RWPE2 (cell line): ENCODE measurements around the gene LRRC56.
A peak's percentile ranks its signal among the peaks of the same experiment; 100 is the strongest.
"Not testable (repeated sequence)": the region's sequence is repeated elsewhere in the genome, so short reads cannot be mapped to it uniquely, and the experiment has no call there.

Experiments used
- ATAC-seq: fragments of 200-7000 bp; cut with Tn5 transposase; 3 replicates; pipeline ENCODE4 v1.9.1; 2021; ENCODE audit warnings: low read depth
- DNase-seq: peaks from one replicate; pipeline ENCODE4 v3.0.0-alpha.2; 2020; ENCODE audit warnings: low spot score
- H3K27ac ChIP-seq: fragments of 450-650 bp; 2 replicates; pipeline ENCODE4 v1.5.1; 2017; ENCODE audit warnings: mild to moderate bottlenecking; ENCODE audit not compliant: poor library complexity, severe bottlenecking
- H3K27me3 ChIP-seq: fragments of 250-450 bp; sonication (Bioruptor Pico); 2 replicates; pipeline ENCODE4 v1.5.1; 2021; ENCODE audit warnings: mild to moderate bottlenecking, moderate library complexity; ENCODE audit not compliant: insufficient read depth, poor library complexity, severe bottlenecking
- H3K36me3 ChIP-seq: fragments of 250-450 bp; sonication (Bioruptor Pico); 2 replicates; pipeline ENCODE4 v1.5.1; 2020; ENCODE audit warnings: low read depth, mild to moderate bottlenecking, moderate library complexity
- H3K4me1 ChIP-seq: fragments of 250-450 bp; sonication (Bioruptor Pico); 2 replicates; pipeline ENCODE4 v1.5.1; 2021; ENCODE audit warnings: mild to moderate bottlenecking, moderate library complexity; ENCODE audit not compliant: insufficient read depth, poor library complexity, severe bottlenecking
- H3K4me3 ChIP-seq: fragments of 250-450 bp; sonication (Bioruptor Pico); 2 replicates; pipeline ENCODE4 v1.5.1; 2021; ENCODE audit warnings: mild to moderate bottlenecking, moderate library complexity; ENCODE audit not compliant: severe bottlenecking
- H3K9me3 ChIP-seq: fragments of 250-450 bp; sonication (Bioruptor Pico); 2 replicates; pipeline ENCODE4 v1.5.1; 2021; ENCODE audit warnings: mild to moderate bottlenecking, moderate library complexity; ENCODE audit not compliant: severe bottlenecking
- TF ChIP-seq, protein P1 (sequence below): fragments of 450-650 bp; IDR thresholded peaks from one replicate; pipeline ENCODE4 v1.5.1; 2017; ENCODE audit warnings: mild to moderate bottlenecking, moderate library complexity; ENCODE audit not compliant: poor library complexity, severe bottlenecking

LRRC56 gene

DNA sequence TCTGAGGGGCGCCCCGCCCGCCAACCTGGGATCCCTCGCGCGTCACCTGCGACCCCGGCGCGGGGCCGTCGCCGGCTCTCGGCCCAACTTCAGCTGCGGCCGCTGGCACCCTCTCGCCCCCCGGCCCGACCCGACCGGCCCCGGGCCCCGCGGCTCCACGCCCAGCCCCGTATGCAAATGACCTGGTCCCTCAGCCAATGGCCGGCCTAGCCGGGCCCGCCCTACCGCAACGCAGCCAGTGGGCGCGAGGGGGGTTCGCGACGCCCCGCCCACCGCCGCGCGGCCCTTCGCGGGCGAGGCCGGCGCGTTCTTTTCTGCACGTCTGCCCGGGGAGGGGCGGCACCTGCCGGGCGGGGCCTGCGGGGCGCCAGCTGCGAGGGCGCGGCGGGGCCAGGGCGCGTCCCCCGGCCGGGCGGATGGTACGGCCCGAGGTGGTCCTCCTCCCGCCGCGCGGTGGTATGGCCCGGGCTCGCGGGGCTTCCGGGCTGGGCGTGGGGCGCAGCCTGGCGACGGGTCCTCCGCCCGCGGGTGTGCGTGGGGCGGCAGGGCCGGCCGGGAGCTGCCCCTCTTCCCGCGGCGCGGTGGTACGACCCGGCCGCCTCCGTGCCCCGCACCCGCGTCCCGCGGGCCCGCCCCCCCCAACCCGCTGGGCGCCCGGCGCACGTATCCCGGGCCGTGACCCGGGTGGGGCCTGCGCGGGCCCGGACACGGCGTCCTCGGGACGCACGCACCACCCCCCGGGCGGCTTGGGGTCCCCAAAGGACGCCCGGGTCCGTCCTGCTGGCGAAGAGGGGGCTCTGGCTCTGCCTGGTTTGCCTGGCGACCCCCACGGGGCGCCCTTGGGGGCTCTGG is 31.2 kb downstream of the LRRC56 start:
- TF ChIP-seq, protein P1, sequence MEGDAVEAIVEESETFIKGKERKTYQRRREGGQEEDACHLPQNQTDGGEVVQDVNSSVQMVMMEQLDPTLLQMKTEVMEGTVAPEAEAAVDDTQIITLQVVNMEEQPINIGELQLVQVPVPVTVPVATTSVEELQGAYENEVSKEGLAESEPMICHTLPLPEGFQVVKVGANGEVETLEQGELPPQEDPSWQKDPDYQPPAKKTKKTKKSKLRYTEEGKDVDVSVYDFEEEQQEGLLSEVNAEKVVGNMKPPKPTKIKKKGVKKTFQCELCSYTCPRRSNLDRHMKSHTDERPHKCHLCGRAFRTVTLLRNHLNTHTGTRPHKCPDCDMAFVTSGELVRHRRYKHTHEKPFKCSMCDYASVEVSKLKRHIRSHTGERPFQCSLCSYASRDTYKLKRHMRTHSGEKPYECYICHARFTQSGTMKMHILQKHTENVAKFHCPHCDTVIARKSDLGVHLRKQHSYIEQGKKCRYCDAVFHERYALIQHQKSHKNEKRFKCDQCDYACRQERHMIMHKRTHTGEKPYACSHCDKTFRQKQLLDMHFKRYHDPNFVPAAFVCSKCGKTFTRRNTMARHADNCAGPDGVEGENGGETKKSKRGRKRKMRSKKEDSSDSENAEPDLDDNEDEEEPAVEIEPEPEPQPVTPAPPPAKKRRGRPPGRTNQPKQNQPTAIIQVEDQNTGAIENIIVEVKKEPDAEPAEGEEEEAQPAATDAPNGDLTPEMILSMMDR = no peak
- H3K4me3 ChIP-seq = peak overlapping the region; percentile 88
- H3K9me3 ChIP-seq = no peaks in the 10 kb centered on the region
- ATAC-seq (peak; percentile 85), DNase-seq (peak; percentile 92)
- H3K27ac ChIP-seq = peak overlapping the region; percentile 81
- peaks cover 7% of the 10 kb centered on the region for H3K4me1 ChIP-seq
- H3K27me3 ChIP-seq = no peaks in the 10 kb centered on the region
- H3K36me3 ChIP-seq = peaks cover 26% of the 10 kb centered on the region

DNA sequence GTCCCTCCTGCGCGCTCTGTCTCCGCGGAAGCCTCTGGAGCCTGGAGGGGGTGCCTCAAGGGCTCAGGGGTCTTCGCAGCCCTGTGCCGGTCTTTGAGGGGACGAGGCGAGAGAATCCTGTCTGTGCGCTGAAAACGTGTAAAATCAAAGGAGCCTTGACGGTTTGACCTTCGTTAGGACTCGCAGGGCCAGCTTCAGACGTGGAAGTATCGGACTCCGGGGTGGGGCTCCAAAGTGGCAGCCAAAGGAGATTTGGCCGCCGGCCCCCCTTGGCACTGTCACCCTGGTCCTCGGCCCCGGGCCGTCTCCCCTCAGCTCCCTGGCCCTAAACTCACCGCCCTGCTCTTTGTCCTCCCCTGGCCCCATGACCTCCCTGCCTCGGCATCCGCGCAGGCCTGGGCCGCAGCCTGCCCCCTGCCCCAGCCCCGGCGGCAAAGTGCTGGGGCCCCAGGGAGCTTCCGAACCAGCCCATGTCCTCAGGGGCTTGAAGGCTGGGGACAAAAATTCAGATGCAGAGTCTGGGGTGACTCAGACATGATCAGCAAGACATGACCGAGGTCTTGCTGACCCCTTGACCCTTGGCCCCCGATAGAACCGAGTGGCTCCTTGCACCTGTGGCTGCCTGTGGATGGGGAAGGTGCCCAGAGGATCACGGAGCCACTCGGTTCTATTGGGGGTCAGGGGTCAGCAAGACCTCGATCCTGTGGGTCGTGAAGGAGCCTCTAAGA is 32.0 kb downstream of the LRRC56 start:
- no peaks in the 10 kb centered on the region for H3K9me3 ChIP-seq
- peak overlapping the region; percentile 81 for H3K27ac ChIP-seq
- TF ChIP-seq, protein P1 = no peak
- DNase-seq (no peak), ATAC-seq (no peak)
- peaks cover 18% of the 10 kb centered on the region for H3K36me3 ChIP-seq
- H3K4me3 ChIP-seq = peak overlapping the region; percentile 88
- peaks cover 7% of the 10 kb centered on the region for H3K4me1 ChIP-seq
- H3K27me3 ChIP-seq = no peaks in the 10 kb centered on the region

DNA sequence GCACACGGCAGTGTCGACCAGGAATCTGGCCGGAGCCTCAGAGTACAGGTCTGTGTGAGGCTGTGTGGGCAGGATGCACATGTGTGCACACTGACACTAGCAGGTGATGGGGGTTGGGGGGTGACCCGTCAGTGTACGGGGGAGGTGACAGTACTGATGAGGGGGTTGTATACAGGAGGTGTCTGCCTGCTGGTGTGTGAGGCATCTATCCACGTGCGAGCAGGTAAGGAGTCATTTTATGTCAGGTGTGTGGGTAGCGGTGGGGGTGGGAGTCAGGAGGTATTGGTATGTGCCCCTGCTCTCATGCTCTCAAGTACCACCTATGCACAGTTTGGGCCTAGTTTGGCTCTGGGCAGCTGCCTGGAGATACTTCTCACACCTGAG is 34.5 kb downstream of the LRRC56 start:
- Histone ChIP-seq H3K4me1 (peaks cover 6% of the 10 kb centered on the region), H3K36me3 (peaks cover 6% of the 10 kb centered on the region), H3K27me3 (no peaks in the 10 kb centered on the region), H3K4me3 (no peak overlapping the region), H3K9me3 (no peaks in the 10 kb centered on the region), H3K27ac (no peak overlapping the region)
- DNase-seq (no peak), ATAC-seq (no peak)
- TF ChIP-seq, protein P1 = no peak

DNA sequence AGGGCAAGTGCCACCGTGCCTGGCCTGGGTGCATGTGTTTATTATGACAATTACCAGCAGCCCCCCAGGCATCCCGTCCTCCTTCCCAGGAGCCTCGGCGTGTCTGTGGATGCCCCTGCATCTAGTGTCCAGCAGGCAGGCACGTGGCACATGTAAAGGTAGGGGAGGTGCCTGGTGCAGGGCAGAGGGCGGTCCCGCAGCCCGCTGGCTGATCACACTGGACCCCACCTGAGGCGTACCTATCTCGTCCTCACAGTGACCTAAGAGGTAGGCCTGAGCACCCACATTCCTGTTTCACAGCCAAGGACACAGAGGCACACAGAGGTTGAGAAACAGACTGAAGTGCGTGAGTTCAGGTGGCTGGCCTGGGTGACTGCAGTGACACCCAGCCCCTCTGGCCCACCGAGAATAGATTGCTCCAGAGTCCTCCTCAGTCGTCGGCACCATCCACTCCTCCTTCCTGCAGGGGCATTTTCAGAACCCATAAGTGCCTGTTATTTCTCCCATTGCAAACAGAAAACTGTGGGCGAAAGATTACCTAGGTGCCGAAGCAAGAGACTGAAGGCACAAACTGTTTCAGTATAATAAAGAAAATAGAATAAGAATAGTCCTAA is 35.9 kb downstream of the LRRC56 start:
- Histone ChIP-seq H3K9me3 (no peaks in the 10 kb centered on the region), H3K27ac (no peak overlapping the region), H3K4me3 (no peak overlapping the region), H3K27me3 (no peaks in the 10 kb centered on the region), H3K36me3 (peaks cover 13% of the 10 kb centered on the region), H3K4me1 (peaks cover 12% of the 10 kb centered on the region)
- TF ChIP-seq, protein P1 = no peak
- ATAC-seq (no peak), DNase-seq (no peak)

DNA sequence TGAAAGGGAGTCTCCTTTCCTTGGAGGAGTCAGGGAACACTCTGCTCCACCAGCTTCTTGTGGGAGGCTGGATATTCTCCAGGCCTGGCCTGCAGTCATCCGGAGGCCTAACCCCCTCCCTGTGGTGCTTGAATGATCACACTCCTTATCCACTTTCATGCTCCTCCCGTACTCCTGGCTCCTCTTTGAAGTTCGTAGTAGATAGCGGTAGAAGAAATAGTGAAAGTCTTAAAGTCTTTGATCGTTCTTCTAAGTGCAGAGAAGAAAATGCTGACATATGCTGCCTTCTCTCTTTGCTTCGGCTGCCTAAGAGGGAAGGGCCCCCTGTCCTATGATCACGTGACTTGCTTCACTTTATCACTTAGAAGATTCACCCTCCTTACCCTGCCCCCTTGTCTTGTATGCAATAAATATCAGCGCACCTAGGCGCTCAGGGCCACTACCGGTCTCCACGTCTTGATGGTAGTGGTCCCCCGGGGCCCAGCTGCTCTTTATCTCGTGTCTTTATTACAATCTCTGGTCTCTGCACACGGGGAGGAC is 36.8 kb downstream of the LRRC56 start:
- not testable (repeated sequence) for H3K27me3 ChIP-seq, ATAC-seq, H3K9me3 ChIP-seq, DNase-seq, H3K27ac ChIP-seq
- Histone ChIP-seq H3K4me3 (peak overlapping the region; percentile 50), H3K36me3 (peaks cover 16% of the 10 kb centered on the region), H3K4me1 (peaks cover 15% of the 10 kb centered on the region)
